BLaER1 (cell line): ENCODE results near the gene COL27A1.

Source experiments
- H3K27ac ChIP-seq: shearing (Covaris generic); formaldehyde crosslinking; 2 replicates; pipeline ENCODE4 v1.8.1; 2022
- H3K27me3 ChIP-seq: shearing (Covaris generic); formaldehyde crosslinking; 2 replicates; pipeline ENCODE4 v1.8.1; 2022
- H3K36me3 ChIP-seq: shearing (Covaris generic); formaldehyde crosslinking; 2 replicates; pipeline ENCODE4 v1.8.1; 2022
- H3K4me1 ChIP-seq: shearing (Covaris generic); formaldehyde crosslinking; 2 replicates; pipeline ENCODE4 v1.8.1; 2022
- H3K4me2 ChIP-seq: shearing (Covaris generic); formaldehyde crosslinking; 2 replicates; pipeline ENCODE4 v1.8.1; 2022
- H3K4me3 ChIP-seq: shearing (Covaris generic); formaldehyde crosslinking; 2 replicates; pipeline ENCODE4 v1.8.1; 2022
- H3K9ac ChIP-seq: shearing (Covaris generic); formaldehyde crosslinking; 2 replicates; pipeline ENCODE4 v1.8.1; 2022
- H3K9me3 ChIP-seq: shearing (Covaris generic); formaldehyde crosslinking; 2 replicates; pipeline ENCODE4 v1.8.1; 2022
- H4K20me1 ChIP-seq: shearing (Covaris generic); formaldehyde crosslinking; 2 replicates; pipeline ENCODE4 v1.8.1; 2022
- Cebpa-rat ChIP-seq: shearing (Covaris generic); IDR thresholded peaks from 2 replicates; pipeline ENCODE4 v1.8.1; 2022

The COL27A1 gene

DNA sequence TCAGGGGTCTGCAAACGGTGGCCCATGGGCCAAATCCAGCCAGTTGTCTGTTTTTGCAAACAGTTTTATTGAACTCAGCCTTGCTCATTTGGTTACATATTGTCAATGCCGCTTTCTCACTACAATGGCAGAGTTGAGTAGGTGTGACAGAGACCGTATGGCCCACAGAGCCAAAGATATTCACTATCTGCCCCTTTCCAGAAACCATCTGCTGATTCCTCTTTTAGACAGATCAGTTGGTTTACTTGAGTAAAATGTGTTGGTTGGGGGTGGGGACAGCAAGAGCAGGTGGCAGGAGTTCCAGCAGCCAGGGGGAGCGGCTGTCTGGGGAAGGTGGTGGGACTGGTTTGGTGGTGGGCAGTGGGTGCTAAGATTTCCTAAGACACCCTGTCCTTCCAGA lies 54.8 kb downstream of the COL27A1 start:
- Histone ChIP-seq H3K4me3 (no peak overlapping the region), H3K4me1 (peaks cover 61% of the 10 kb centered on the region), H3K36me3 (peaks cover 97% of the 10 kb centered on the region), H3K9me3 (no peaks in the 10 kb centered on the region), H3K27me3 (no peaks in the 10 kb centered on the region), H3K4me2 (peak overlapping the region; percentile 57), H3K9ac (no peak overlapping the region), H4K20me1 (no peaks in the 10 kb centered on the region), H3K27ac (no peak overlapping the region)
- no peak for TF ChIP-seq Cebpa-rat

DNA sequence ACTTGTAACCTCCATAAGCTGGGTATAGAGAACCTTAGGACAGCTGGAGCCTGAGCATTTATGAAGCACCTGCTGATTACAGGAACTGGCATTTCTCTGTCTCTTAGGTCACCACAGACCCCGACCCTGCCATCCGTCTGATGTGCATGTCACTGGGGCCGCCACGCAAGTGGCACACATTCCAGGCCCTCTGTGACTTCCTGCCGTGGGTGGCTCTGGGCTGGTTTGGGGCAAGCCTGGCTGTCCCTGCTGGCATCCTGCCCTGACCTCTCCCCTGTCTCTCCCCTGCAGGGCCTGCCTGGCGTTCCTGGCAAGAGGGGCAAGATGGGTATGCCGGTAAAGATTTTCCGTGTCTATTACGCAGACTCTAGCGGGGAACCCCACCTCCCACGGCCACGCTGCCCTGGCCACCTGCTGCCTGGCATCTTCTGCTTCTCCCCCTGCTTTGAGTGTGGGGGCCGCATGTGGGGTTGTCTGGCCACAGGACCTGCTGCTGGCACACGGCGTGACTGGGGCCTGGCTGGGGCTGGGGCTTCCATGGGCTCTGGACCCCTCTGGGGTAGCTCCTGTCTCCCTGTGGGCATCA lies 55.4 kb downstream of the COL27A1 start:
- TF ChIP-seq Cebpa-rat, result no peak
- Histone ChIP-seq H3K27ac (peak overlapping the region; percentile 8; the same call in 1 of the 2 replicates), H3K9me3 (no peaks in the 10 kb centered on the region)

GRCh38 chr9:114212826-114213225 lies 57.5 kb downstream of the COL27A1 start:
- Histone ChIP-seq H3K4me1 (peaks cover 39% of the 10 kb centered on the region), H3K27me3 (no peaks in the 10 kb centered on the region), H3K9ac (no peak overlapping the region), H3K36me3 (peaks cover 99% of the 10 kb centered on the region), H4K20me1 (no peaks in the 10 kb centered on the region), H3K27ac (no peak overlapping the region), H3K4me3 (no peak overlapping the region), H3K9me3 (no peaks in the 10 kb centered on the region), H3K4me2 (no peak overlapping the region)
- TF ChIP-seq Cebpa-rat, result no peak

More for the DNA sequence above, 55.4 kb downstream of the COL27A1 start:
- H3K4me3 ChIP-seq, result no peak overlapping the region
- H4K20me1 ChIP-seq, result no peaks in the 10 kb centered on the region
- H3K4me1 ChIP-seq, result peaks cover 57% of the 10 kb centered on the region
- H3K4me2 ChIP-seq, result peak overlapping the region; percentile 57
- no peaks in the 10 kb centered on the region for H3K27me3 ChIP-seq
- H3K9ac ChIP-seq, result peak overlapping the region; percentile 8; the same call in 1 of the 2 replicates
- H3K36me3 ChIP-seq, result peaks cover 97% of the 10 kb centered on the region

DNA sequence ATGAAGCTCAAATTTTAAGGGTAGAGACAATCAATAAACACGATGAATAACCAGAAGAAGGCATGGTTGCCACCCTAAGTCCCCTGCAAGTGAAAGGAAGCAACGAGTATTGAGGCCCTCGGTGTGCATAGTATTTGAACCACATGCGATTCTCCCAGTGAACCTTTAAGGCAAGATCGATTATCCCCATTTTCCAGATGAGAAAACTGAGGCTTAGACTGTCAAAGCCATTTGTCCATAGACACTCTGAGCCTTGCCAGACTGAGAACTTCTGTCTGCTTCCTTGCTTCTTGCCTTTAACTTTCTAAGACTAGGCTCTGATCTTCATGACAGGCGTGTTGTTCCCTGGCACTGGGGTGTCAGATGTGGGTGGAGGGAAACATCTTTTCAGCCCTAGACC lies 58.2 kb downstream of the COL27A1 start:
- H3K9me3 ChIP-seq, result no peaks in the 10 kb centered on the region
- no peaks in the 10 kb centered on the region for H4K20me1 ChIP-seq
- H3K27ac ChIP-seq, result no peak overlapping the region
- H3K4me3 ChIP-seq, result no peak overlapping the region
- no peak overlapping the region for H3K4me2 ChIP-seq
- H3K4me1 ChIP-seq, result peaks cover 37% of the 10 kb centered on the region
- no peak overlapping the region for H3K9ac ChIP-seq
- H3K27me3 ChIP-seq, result no peaks in the 10 kb centered on the region
- no peak for TF ChIP-seq Cebpa-rat
- H3K36me3 ChIP-seq, result peaks cover 98% of the 10 kb centered on the region

DNA sequence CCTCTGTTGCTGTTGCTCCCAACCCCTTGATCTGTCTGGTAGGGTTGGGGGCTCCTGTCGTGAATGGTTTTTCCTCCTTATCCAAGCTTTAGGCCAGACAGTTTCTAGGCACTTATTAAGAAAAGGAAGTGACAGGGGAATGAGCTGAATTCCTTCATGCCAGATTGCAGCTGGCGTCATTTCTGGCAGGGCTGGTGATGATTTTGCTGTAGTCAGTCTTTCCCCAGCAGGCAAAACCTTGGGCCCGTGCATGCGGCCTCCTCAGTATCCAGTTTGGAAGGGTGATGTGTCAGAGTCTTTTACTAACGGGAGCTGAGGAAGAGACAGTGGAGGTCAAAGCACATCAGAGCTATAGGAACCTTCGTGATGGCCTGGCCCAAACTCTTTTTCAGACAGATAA lies 58.8 kb downstream of the COL27A1 start:
- no peaks in the 10 kb centered on the region for H3K9me3 ChIP-seq
- H4K20me1 ChIP-seq, result no peaks in the 10 kb centered on the region
- H3K4me1 ChIP-seq, result peaks cover 31% of the 10 kb centered on the region
- peaks cover 98% of the 10 kb centered on the region for H3K36me3 ChIP-seq
- H3K27me3 ChIP-seq, result no peaks in the 10 kb centered on the region
- H3K4me2 ChIP-seq, result no peak overlapping the region
- TF ChIP-seq Cebpa-rat, result no peak
- H3K27ac ChIP-seq, result no peak overlapping the region
- H3K4me3 ChIP-seq, result no peak overlapping the region
- H3K9ac ChIP-seq, result no peak overlapping the region

GRCh38 chr9:114214686-114215414 lies 59.5 kb downstream of the COL27A1 start:
- Histone ChIP-seq H3K4me1 (peaks cover 31% of the 10 kb centered on the region), H3K4me2 (no peak overlapping the region)

GRCh38 chr9:114216081-114216480 lies 60.7 kb downstream of the COL27A1 start:
- Histone ChIP-seq H4K20me1 (no peaks in the 10 kb centered on the region), H3K4me3 (no peak overlapping the region), H3K36me3 (peaks cover 98% of the 10 kb centered on the region), H3K9ac (no peak overlapping the region), H3K27me3 (no peaks in the 10 kb centered on the region), H3K4me2 (no peak overlapping the region), H3K27ac (no peak overlapping the region), H3K4me1 (peaks cover 29% of the 10 kb centered on the region), H3K9me3 (no peaks in the 10 kb centered on the region)
- no peak for TF ChIP-seq Cebpa-rat

More at GRCh38 chr9:114214686-114215414, 59.5 kb downstream of the COL27A1 start:
- no peak overlapping the region for H3K4me3 ChIP-seq
- H3K36me3 ChIP-seq, result peaks cover 98% of the 10 kb centered on the region
- no peak for TF ChIP-seq Cebpa-rat
- no peaks in the 10 kb centered on the region for H3K9me3 ChIP-seq
- no peaks in the 10 kb centered on the region for H4K20me1 ChIP-seq
- H3K27ac ChIP-seq, result no peak overlapping the region
- H3K9ac ChIP-seq, result no peak overlapping the region
- no peaks in the 10 kb centered on the region for H3K27me3 ChIP-seq

- H3K27ac ChIP-seq, result no peak overlapping the region
- no peak overlapping the region for H3K4me2 ChIP-seq
- peaks cover 27% of the 10 kb centered on the region for H3K4me1 ChIP-seq
- no peaks in the 10 kb centered on the region for H3K9me3 ChIP-seq
- no peak for TF ChIP-seq Cebpa-rat
- peaks cover 96% of the 10 kb centered on the region for H3K36me3 ChIP-seq
- no peak overlapping the region for H3K4me3 ChIP-seq
- no peak overlapping the region for H3K9ac ChIP-seq
- H3K27me3 ChIP-seq, result no peaks in the 10 kb centered on the region
- H4K20me1 ChIP-seq, result no peaks in the 10 kb centered on the region
These were observed 61.6 kb downstream of the COL27A1 start for GRCh38 chr9:114216976-114217375.

DNA sequence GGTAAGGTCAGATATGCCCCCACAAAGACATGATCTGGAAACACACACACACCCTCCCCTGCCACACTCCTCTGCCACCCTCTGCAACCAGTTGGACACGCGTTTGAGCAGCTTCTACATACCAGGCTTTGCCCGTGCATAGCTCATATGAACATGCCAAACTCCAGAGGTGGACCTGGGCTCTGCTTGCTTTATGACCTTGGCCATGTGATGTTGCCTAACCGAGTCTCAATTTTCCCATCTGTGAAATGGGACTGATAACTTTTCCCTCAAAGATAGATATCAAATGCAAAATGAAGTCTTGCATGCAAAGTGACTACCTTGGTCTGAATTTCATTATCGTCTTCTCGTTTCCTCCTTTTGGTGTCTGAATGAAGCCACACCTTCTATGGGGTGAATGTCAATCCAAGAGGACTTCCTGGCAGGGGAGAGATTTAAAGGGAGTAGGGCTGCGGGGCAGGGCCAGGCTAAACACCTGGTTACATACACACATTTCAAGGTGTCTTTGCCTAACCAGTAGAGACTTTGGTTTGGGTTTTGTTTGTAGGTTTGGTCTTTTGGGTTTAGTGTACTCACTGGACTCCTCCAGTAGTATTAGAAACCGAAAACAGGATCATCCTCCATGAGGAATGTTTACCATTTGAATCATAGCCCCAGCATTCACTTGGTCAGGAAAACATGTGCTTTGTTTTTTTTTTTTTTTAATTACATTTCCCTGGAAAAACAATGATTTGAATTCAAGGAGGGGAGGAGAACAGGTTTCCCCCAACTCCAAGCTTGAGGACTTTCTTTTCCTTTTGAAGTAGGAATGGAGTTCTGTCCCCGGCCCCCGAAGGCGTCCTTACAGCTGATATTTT lies 63.2 kb downstream of the COL27A1 start:
- no peak overlapping the region for H3K27ac ChIP-seq
- no peaks in the 10 kb centered on the region for H3K9me3 ChIP-seq
- peaks cover 94% of the 10 kb centered on the region for H3K36me3 ChIP-seq
- peaks cover 24% of the 10 kb centered on the region for H3K4me1 ChIP-seq
- no peak for TF ChIP-seq Cebpa-rat
- no peaks in the 10 kb centered on the region for H3K27me3 ChIP-seq
- no peak overlapping the region for H3K4me2 ChIP-seq
- H3K9ac ChIP-seq, result no peak overlapping the region
- H4K20me1 ChIP-seq, result no peaks in the 10 kb centered on the region
- no peak overlapping the region for H3K4me3 ChIP-seq
